Measurements from ENCODE around the gene PDZD2. TPM values are rescaled to one million over a fixed set of nuclear protein-coding genes. Genes with fewer than 3 reads are reported as not detected.

Gene PDZD2
- total and polyA plus RNA-seq, 3 donors from 2014 or later, result 47.3 to 89.1 (median 83.9) TPM

DNA sequence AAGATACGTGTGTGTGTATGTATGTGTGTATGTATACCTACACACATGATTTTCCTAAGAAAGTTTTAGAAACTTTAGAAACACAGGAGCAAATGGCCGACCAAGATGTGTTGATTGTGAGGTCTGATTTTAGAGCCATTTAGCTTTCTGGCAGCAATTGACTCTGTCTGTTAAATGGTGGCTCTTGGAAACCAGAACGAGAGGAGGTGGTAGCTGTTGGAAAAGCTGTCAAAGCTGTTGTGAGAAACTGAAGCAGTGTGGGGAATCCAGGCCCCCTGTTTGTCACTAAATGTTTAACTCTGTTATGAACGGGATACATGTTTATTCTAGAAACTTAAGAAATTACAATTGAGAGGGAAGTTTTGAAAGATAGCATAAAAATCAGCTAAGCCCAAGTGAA lies 443.8 kb downstream of the PDZD2 start:
- no peaks in the 10 kb centered on the region for H3K36me3 ChIP-seq (ENCODE audit: low read depth, missing control alignments)
- TF ChIP-seq CTCF (IDR thresholded peaks at IDR 0.05) (no peak), POLR2A (IDR thresholded peaks at IDR 0.05) (no peak)
- no peak overlapping the region for H3K27ac ChIP-seq
- no peak overlapping the region for H3K4me3 ChIP-seq
- WGBS, 2 donors, result 84 to 88% methylated on average over 4 of the region's 4 CpGs
- intact Hi-C loops (cut with DNase I; ENCODE audit: low total_unique reads), result no loop called here
- no peaks in the 10 kb centered on the region for H3K4me1 ChIP-seq
- H3K9me3 ChIP-seq, result no peaks in the 10 kb centered on the region
- H3K27me3 ChIP-seq, result no peaks in the 10 kb centered on the region
- DNase-seq, result no peak

DNA sequence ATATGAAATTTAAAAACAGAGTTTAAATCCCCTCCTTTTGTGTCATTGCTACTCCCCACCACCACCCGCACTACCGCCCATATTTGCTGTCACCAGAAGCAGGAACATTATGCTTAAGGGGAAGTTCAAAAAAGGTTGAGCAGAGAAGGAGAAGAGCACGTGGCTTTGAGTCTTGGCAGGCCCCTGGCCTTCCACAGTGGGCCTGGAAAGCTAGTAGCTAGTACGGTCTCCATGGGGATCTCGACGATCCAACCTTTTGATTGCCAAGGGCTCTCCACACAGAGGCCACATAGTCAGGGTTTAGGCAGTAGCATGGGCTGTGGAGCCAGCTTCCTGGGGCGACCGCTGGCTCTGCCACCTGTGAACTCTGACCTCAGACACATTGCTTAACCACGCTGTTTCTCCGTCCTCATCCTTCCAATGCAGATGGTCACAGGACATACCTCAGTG lies 445.1 kb downstream of the PDZD2 start:
- TF ChIP-seq POLR2A (IDR thresholded peaks at IDR 0.05), result no peak
- TF ChIP-seq CTCF (IDR thresholded peaks at IDR 0.05), result no peak
- WGBS, 2 donors, result 68 to 70% methylated on average over 10 of the region's 10 CpGs
- Histone ChIP-seq H3K36me3 (ENCODE audit: low read depth, missing control alignments) (no peaks in the 10 kb centered on the region), H3K27ac (no peak overlapping the region), H3K9me3 (no peaks in the 10 kb centered on the region), H3K27me3 (no peaks in the 10 kb centered on the region), H3K4me3 (no peak overlapping the region), H3K4me1 (no peaks in the 10 kb centered on the region)
- DNase-seq, result no peak
- intact Hi-C loops (cut with DNase I; ENCODE audit: low total_unique reads), result no loop called here

GRCh38 chr5:32087086-32088082 lies 448.5 kb downstream of the PDZD2 start:
- no peak for TF ChIP-seq POLR2A (IDR thresholded peaks at IDR 0.05)
- TF ChIP-seq CTCF (IDR thresholded peaks at IDR 0.05), result no peak
- no peak overlapping the region for H3K4me3 ChIP-seq
- H3K27ac ChIP-seq, result no peak overlapping the region
- H3K27me3 ChIP-seq, result no peaks in the 10 kb centered on the region
- DNase-seq, result no peak
- H3K9me3 ChIP-seq, result no peaks in the 10 kb centered on the region
- intact Hi-C loops (cut with DNase I; ENCODE audit: low total_unique reads), result no loop called here
- peaks cover 6% of the 10 kb centered on the region for H3K4me1 ChIP-seq
- WGBS, 2 donors, result 90 to 91% methylated on average over 17 to 21 of the region's 24 CpGs
- no peaks in the 10 kb centered on the region for H3K36me3 ChIP-seq (ENCODE audit: low read depth, missing control alignments)

DNA sequence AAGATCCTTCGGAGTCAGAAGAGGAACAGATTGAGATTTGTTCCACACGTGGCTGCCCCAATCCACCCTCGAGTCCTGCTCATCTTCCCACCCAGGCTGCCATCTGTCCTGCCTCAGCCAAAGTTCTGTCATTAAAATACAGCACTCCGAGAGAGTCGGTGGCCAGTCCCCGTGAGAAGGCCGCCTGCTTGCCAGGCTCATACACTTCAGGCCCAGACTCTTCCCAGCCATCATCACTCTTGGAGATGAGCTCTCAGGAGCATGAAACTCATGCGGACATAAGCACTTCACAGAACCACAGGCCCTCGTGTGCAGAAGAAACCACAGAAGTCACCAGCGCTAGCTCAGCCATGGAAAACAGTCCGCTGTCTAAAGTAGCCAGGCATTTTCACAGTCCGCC lies 449.3 kb downstream of the PDZD2 start:
- intact Hi-C loops (cut with DNase I; ENCODE audit: low total_unique reads), result no loop called here
- no peak for DNase-seq
- H3K27ac ChIP-seq, result no peak overlapping the region
- H3K9me3 ChIP-seq, result no peaks in the 10 kb centered on the region
- TF ChIP-seq CTCF (IDR thresholded peaks at IDR 0.05), result no peak
- no peak for TF ChIP-seq POLR2A (IDR thresholded peaks at IDR 0.05)
- H3K27me3 ChIP-seq, result no peaks in the 10 kb centered on the region
- 90 to 97% methylated on average over 11 to 12 of the region's 12 CpGs for WGBS, 2 donors
- H3K4me1 ChIP-seq, result peaks cover 6% of the 10 kb centered on the region
- no peaks in the 10 kb centered on the region for H3K36me3 ChIP-seq (ENCODE audit: low read depth, missing control alignments)
- H3K4me3 ChIP-seq, result no peak overlapping the region

Measured in testis (tissue), 3 donors.